Measurements from ENCODE around the gene STUB1.

The STUB1 gene

GRCh38 chr16:647173-647902 is 32.9 kb upstream of the STUB1 start:
- TF ChIP-seq FOXK2 (IDR thresholded peaks at IDR 0.05) (no peak), CTBP1 (IDR thresholded peaks at IDR 0.05; ENCODE audit: borderline replicate concordance) (no peak), L3MBTL2 (conservative IDR thresholded peaks at IDR 0.05) (no peak), LEF1 (IDR thresholded peaks at IDR 0.05; ENCODE audit: borderline replicate concordance) (no peak), SP1 (IDR thresholded peaks at IDR 0.05) (no peak), FOXA1 (IDR thresholded peaks at IDR 0.05) (no peak), SUZ12 (IDR thresholded peaks at IDR 0.05) (no peak), ELF4 (IDR thresholded peaks at IDR 0.05) (no peak), ARNT (IDR thresholded peaks at IDR 0.05) (no peak), NFRKB (IDR thresholded peaks at IDR 0.05) (no peak), HDGF (IDR thresholded peaks at IDR 0.05; ENCODE audit: borderline replicate concordance) (no peak)
- POLR2A ChIA-PET: interaction anchor here (1.0 to 2.0 kb wide), 5 partner anchors 9 to 78 kb away, joined by 3 to 21 read pairs (median 4); partner anchors contain the start of gene METTL26
- CTCF ChIA-PET: interaction anchor here (1.1 to 1.7 kb wide), 2 partner anchors 29 to 69 kb away, joined by 3 to 4 read pairs; no protein-coding TSS in a partner anchor
- no peak for DNase-seq (ENCODE audit: extremely low spot score)

GRCh38 chr16:648071-648780 is 32.0 kb upstream of the STUB1 start:
- TF ChIP-seq L3MBTL2 (conservative IDR thresholded peaks at IDR 0.05): no peak
- TF ChIP-seq FOXM1 (IDR thresholded peaks at IDR 0.05; ENCODE audit: borderline replicate concordance): no peak
- TF ChIP-seq ELF4 (IDR thresholded peaks at IDR 0.05): no peak
- TF ChIP-seq TARDBP (IDR thresholded peaks at IDR 0.05): no peak
- no peak for TF ChIP-seq FOXK2 (IDR thresholded peaks at IDR 0.05)
- TF ChIP-seq PKNOX1 (IDR thresholded peaks at IDR 0.05): no peak
- no peak for TF ChIP-seq HDGF (IDR thresholded peaks at IDR 0.05; ENCODE audit: borderline replicate concordance)
- TF ChIP-seq LEF1 (IDR thresholded peaks at IDR 0.05; ENCODE audit: borderline replicate concordance): no peak
- no peak for TF ChIP-seq NFRKB (IDR thresholded peaks at IDR 0.05)
- TF ChIP-seq ARNT (IDR thresholded peaks at IDR 0.05): no peak
- no peak for TF ChIP-seq CTBP1 (IDR thresholded peaks at IDR 0.05; ENCODE audit: borderline replicate concordance)
- TF ChIP-seq ZNF384 (IDR thresholded peaks at IDR 0.05): no peak
- no peak for TF ChIP-seq SUZ12 (IDR thresholded peaks at IDR 0.05)
- no peak for TF ChIP-seq SP1 (IDR thresholded peaks at IDR 0.05)
- no peak for TF ChIP-seq FOXA1 (IDR thresholded peaks at IDR 0.05)
- TF ChIP-seq BHLHE40 (IDR thresholded peaks at IDR 0.05; ENCODE audit: borderline replicate concordance): no peak
- CTCF ChIA-PET: interaction anchor here (0.6 to 1.7 kb wide), 3 partner anchors 28 to 68 kb away, joined by 3 to 4 read pairs (median 4); no protein-coding TSS in a partner anchor
- POLR2A ChIA-PET: interaction anchor here (0.7 to 2.0 kb wide), 8 partner anchors 9 to 79 kb away, joined by 3 to 21 read pairs (median 4); partner anchors contain the start of genes METTL26, RHOT2 and STUB1
- DNase-seq (ENCODE audit: extremely low spot score): peak; percentile 59

GRCh38 chr16:648781-649589 is 31.2 kb upstream of the STUB1 start, which contains the start of gene WDR90:
Gene WDR90, plus strand, starts transcription at chr16:649365. Its CDS starts 52 bp downstream, at chr16:649417.
- POLR2A ChIA-PET: interaction anchor here (0.8 to 2.5 kb wide), 14 partner anchors 11 to 139 kb away, joined by 3 to 21 read pairs (median 4); partner anchors contain the start of genes CHTF18, METTL26, RHOT2 and RPUSD1
- DNase-seq (ENCODE audit: extremely low spot score): peak; percentile 92
- CTCF ChIA-PET: interaction anchor here (1.0 to 1.7 kb wide), 2 partner anchors 27 to 59 kb away, joined by 3 to 4 read pairs; no protein-coding TSS in a partner anchor
- TF ChIP-seq L3MBTL2 (conservative IDR thresholded peaks at IDR 0.05): peak; percentile 87
- no peak for TF ChIP-seq FOXA1 (IDR thresholded peaks at IDR 0.05)

GRCh38 chr16:649631-650030 is 30.6 kb upstream of the STUB1 start:
- DNase-seq (ENCODE audit: extremely low spot score): no peak
- TF ChIP-seq FOXM1 (IDR thresholded peaks at IDR 0.05; ENCODE audit: borderline replicate concordance) (no peak), NFRKB (IDR thresholded peaks at IDR 0.05) (no peak), SUZ12 (IDR thresholded peaks at IDR 0.05) (no peak), LEF1 (IDR thresholded peaks at IDR 0.05; ENCODE audit: borderline replicate concordance) (no peak), FOXK2 (IDR thresholded peaks at IDR 0.05) (no peak), PKNOX1 (IDR thresholded peaks at IDR 0.05) (no peak), CTBP1 (IDR thresholded peaks at IDR 0.05; ENCODE audit: borderline replicate concordance) (no peak), ELF4 (IDR thresholded peaks at IDR 0.05) (no peak), SP1 (IDR thresholded peaks at IDR 0.05) (no peak), FOXA1 (IDR thresholded peaks at IDR 0.05) (no peak), TARDBP (IDR thresholded peaks at IDR 0.05) (no peak), L3MBTL2 (conservative IDR thresholded peaks at IDR 0.05) (no peak), ZNF384 (IDR thresholded peaks at IDR 0.05) (no peak), HDGF (IDR thresholded peaks at IDR 0.05; ENCODE audit: borderline replicate concordance) (no peak), BHLHE40 (IDR thresholded peaks at IDR 0.05; ENCODE audit: borderline replicate concordance) (no peak), ARNT (IDR thresholded peaks at IDR 0.05) (no peak)
- ChIA-PET POLR2A (interaction anchor here (0.8 to 2.5 kb wide), 11 partner anchors 11 to 139 kb away, joined by 3 to 12 read pairs (median 3); partner anchors contain the start of genes CHTF18, METTL26, RHOT2 and RPUSD1), CTCF (interaction anchor here (1.0 kb wide), 1 partner anchor 59 kb away, joined by 3 read pairs; no protein-coding TSS in a partner anchor)

GRCh38 chr16:651844-652243 is 28.4 kb upstream of the STUB1 start:
- no peak for DNase-seq (ENCODE audit: extremely low spot score)
- CTCF ChIA-PET: no interaction called here
- TF ChIP-seq ELF4 (IDR thresholded peaks at IDR 0.05) (no peak), NFRKB (IDR thresholded peaks at IDR 0.05) (no peak), FOXM1 (IDR thresholded peaks at IDR 0.05; ENCODE audit: borderline replicate concordance) (no peak), ZNF384 (IDR thresholded peaks at IDR 0.05) (no peak), LEF1 (IDR thresholded peaks at IDR 0.05; ENCODE audit: borderline replicate concordance) (no peak), TARDBP (IDR thresholded peaks at IDR 0.05) (no peak), SP1 (IDR thresholded peaks at IDR 0.05) (no peak), L3MBTL2 (conservative IDR thresholded peaks at IDR 0.05) (no peak), BHLHE40 (IDR thresholded peaks at IDR 0.05; ENCODE audit: borderline replicate concordance) (no peak), HDGF (IDR thresholded peaks at IDR 0.05; ENCODE audit: borderline replicate concordance) (no peak), SUZ12 (IDR thresholded peaks at IDR 0.05) (no peak), ARNT (IDR thresholded peaks at IDR 0.05) (no peak), PKNOX1 (IDR thresholded peaks at IDR 0.05) (no peak), CTBP1 (IDR thresholded peaks at IDR 0.05; ENCODE audit: borderline replicate concordance) (no peak)
- POLR2A ChIA-PET: interaction anchor here (0.6 to 1.1 kb wide), 3 partner anchors 9 to 21 kb away, joined by 3 read pairs; partner anchors contain the start of gene METTL26

Data from HEK293T (cell line).